Measurements from ENCODE around the gene CLIC5. TPM values are rescaled to one million over a fixed set of nuclear protein-coding genes. Genes with fewer than 3 reads are reported as not detected.

The CLIC5 gene
- total RNA-seq, 1 experiment from 2014 or later: 0.05 TPM

GRCh38 chr6:46054516-46054915 is 38.9 kb upstream of the CLIC5 start:
- Histone ChIP-seq H3K4me3 (ENCODE audit: low read depth in 2 of 2, low read length in 2 of 2) (no peak overlapping the region), H3K27ac (ENCODE audit: low read length) (no peak overlapping the region), H3K36me3 (ENCODE audit: control insufficient read depth, insufficient read depth, low read length) (no peaks in the 10 kb centered on the region), H3K4me1 (ENCODE audit: control insufficient read depth, insufficient read depth, low read length) (no peaks in the 10 kb centered on the region; the same call in 1 of the 2 replicates), H3K9me3 (ENCODE audit: control insufficient read depth, insufficient read depth, low read depth, low read length) (no peaks in the 10 kb centered on the region), H3K27me3 (ENCODE audit: control insufficient read depth, insufficient read depth, low read length) (no peaks in the 10 kb centered on the region)
- TF ChIP-seq, protein P1, sequence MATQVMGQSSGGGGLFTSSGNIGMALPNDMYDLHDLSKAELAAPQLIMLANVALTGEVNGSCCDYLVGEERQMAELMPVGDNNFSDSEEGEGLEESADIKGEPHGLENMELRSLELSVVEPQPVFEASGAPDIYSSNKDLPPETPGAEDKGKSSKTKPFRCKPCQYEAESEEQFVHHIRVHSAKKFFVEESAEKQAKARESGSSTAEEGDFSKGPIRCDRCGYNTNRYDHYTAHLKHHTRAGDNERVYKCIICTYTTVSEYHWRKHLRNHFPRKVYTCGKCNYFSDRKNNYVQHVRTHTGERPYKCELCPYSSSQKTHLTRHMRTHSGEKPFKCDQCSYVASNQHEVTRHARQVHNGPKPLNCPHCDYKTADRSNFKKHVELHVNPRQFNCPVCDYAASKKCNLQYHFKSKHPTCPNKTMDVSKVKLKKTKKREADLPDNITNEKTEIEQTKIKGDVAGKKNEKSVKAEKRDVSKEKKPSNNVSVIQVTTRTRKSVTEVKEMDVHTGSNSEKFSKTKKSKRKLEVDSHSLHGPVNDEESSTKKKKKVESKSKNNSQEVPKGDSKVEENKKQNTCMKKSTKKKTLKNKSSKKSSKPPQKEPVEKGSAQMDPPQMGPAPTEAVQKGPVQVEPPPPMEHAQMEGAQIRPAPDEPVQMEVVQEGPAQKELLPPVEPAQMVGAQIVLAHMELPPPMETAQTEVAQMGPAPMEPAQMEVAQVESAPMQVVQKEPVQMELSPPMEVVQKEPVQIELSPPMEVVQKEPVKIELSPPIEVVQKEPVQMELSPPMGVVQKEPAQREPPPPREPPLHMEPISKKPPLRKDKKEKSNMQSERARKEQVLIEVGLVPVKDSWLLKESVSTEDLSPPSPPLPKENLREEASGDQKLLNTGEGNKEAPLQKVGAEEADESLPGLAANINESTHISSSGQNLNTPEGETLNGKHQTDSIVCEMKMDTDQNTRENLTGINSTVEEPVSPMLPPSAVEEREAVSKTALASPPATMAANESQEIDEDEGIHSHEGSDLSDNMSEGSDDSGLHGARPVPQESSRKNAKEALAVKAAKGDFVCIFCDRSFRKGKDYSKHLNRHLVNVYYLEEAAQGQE (IDR thresholded peaks at IDR 0.05; ENCODE audit: insufficient read depth in 1 of 2, low read depth in 2 of 2, low read length in 1 of 2): no peak
- no peak for TF ChIP-seq POLR2AphosphoS5 (IDR thresholded peaks at IDR 0.05; ENCODE audit: low read depth, low read length)
- no peak for TF ChIP-seq TCF7L2 (IDR thresholded peaks at IDR 0.05; ENCODE audit: low read depth, low read length)
- no peak for TF ChIP-seq SIN3A (IDR thresholded peaks at IDR 0.05; ENCODE audit: borderline replicate concordance, insufficient read depth, low read depth, low read length)
- TF ChIP-seq, protein P2, sequence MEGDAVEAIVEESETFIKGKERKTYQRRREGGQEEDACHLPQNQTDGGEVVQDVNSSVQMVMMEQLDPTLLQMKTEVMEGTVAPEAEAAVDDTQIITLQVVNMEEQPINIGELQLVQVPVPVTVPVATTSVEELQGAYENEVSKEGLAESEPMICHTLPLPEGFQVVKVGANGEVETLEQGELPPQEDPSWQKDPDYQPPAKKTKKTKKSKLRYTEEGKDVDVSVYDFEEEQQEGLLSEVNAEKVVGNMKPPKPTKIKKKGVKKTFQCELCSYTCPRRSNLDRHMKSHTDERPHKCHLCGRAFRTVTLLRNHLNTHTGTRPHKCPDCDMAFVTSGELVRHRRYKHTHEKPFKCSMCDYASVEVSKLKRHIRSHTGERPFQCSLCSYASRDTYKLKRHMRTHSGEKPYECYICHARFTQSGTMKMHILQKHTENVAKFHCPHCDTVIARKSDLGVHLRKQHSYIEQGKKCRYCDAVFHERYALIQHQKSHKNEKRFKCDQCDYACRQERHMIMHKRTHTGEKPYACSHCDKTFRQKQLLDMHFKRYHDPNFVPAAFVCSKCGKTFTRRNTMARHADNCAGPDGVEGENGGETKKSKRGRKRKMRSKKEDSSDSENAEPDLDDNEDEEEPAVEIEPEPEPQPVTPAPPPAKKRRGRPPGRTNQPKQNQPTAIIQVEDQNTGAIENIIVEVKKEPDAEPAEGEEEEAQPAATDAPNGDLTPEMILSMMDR (IDR thresholded peaks at IDR 0.05): no peak
- intact Hi-C loops (cut with micrococcal nuclease; ENCODE audit: unreplicated experiment): no loop called here
- ChIA-PET CTCF (no interaction called here), POLR2A (no interaction called here)
- BruUV-seq (replicated peaks): no TSS peak
- no peak for ATAC-seq
- in situ Hi-C loops (cut with HindIII; ENCODE audit: low pct_unique_long_range_greater_than_20kb, low sequenced_read_pairs): no loop called here
- no peak for DNase-seq (ENCODE audit: low read depth, low spot score)

GRCh38 chr6:46053039-46053933 is 37.6 kb upstream of the CLIC5 start:
- no peaks in the 10 kb centered on the region for H3K9me3 ChIP-seq (ENCODE audit: control insufficient read depth, insufficient read depth, low read depth, low read length)
- TF ChIP-seq, protein P2 (IDR thresholded peaks at IDR 0.05): no peak
- TF ChIP-seq SIN3A (IDR thresholded peaks at IDR 0.05; ENCODE audit: borderline replicate concordance, insufficient read depth, low read depth, low read length) (no peak), TCF7L2 (IDR thresholded peaks at IDR 0.05; ENCODE audit: low read depth, low read length) (no peak), POLR2AphosphoS5 (IDR thresholded peaks at IDR 0.05; ENCODE audit: low read depth, low read length) (no peak)
- TF ChIP-seq, protein P1 (IDR thresholded peaks at IDR 0.05; ENCODE audit: insufficient read depth in 1 of 2, low read depth in 2 of 2, low read length in 1 of 2): no peak
- no peaks in the 10 kb centered on the region for H3K27me3 ChIP-seq (ENCODE audit: control insufficient read depth, insufficient read depth, low read length)
- ChIA-PET POLR2A (no interaction called here), CTCF (no interaction called here)
- DNase-seq (ENCODE audit: low read depth, low spot score) (no peak), ATAC-seq (no peak)
- no peaks in the 10 kb centered on the region for H3K36me3 ChIP-seq (ENCODE audit: control insufficient read depth, insufficient read depth, low read length)
- in situ Hi-C loops (cut with HindIII; ENCODE audit: low pct_unique_long_range_greater_than_20kb, low sequenced_read_pairs) (no loop called here), intact Hi-C loops (cut with micrococcal nuclease; ENCODE audit: unreplicated experiment) (no loop called here)
- no peak overlapping the region for H3K27ac ChIP-seq (ENCODE audit: low read length)
- H3K4me3 ChIP-seq (ENCODE audit: low read depth in 2 of 2, low read length in 2 of 2): no peak overlapping the region
- H3K4me1 ChIP-seq (ENCODE audit: control insufficient read depth, insufficient read depth, low read length): no peaks in the 10 kb centered on the region; the same call in 1 of the 2 replicates
- BruUV-seq (replicated peaks): no TSS peak

Measured in Panc1 (cell line).